HG03571 (cell line): ENCODE results near the gene SNRNP40.
"Not testable (repeated sequence)": the region's sequence is repeated elsewhere in the genome, so short reads cannot be mapped to it uniquely, and the experiment has no call there.

Experiments
- ATAC-seq: cut with Tn5 transposase; IDR thresholded peaks from one replicate; pipeline ENCODE4 v1.9.1; 2021; ENCODE audit not compliant: unreplicated experiment

The SNRNP40 gene

DNA sequence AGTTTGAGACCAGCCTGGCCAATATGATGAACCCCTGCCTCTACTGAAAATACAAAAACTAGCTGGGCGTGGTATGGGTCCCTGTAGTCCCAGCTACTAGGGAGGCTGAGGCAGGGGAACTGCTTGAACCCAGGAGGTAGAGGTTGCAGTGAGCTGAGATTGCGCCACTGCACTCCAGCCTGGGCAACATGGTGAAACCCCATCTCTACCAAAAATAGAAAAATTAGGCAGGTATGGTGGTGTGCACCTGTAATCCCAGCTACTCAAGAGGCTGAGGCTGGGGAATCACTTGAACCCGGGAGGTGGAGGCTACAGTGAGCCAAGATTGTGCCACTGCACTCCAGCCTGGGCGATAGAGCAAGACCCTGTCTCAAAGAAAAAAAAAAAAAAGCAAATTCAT lies 8.8 kb downstream of the SNRNP40 start:
- not testable (repeated sequence) for ATAC-seq

DNA sequence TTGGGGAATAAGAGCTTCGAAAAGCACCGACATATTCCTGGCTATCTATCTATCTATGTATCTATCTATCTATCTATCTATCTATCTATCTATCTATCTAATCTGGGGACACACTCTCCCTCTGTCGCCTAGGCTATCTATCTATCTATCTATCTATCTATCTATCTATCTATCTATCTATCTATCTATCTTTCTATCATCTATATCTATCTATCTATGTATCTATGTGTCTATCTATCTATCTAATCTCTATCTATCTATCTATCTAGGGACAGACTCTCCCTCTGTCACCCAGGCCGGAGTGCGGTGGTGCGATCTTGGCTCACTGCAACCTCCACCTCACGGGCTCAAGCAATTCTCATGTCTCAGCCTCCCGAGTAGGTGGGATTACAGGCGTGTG lies 14.2 kb downstream of the SNRNP40 start:
- not testable (repeated sequence) for ATAC-seq

DNA sequence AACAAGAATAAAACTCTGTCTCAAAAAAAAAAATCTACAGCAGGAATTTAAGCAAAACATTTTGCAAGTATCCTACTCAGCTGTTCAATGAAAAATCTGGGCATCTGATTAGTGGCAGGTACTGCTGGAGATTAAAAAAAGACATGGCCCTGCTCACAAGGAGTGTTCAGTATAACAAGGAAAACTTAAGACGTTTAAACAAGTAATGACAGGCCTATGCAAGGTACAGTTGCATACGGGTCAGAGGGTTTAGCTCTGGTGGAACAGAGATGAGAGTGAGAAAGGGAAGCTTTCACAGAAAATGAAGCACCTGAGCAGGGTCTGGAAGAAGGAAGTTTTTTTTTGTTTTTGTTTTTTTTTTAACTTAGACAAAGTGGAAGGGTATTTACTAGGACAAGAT lies 23.0 kb downstream of the SNRNP40 start:
- ATAC-seq = no peak

DNA sequence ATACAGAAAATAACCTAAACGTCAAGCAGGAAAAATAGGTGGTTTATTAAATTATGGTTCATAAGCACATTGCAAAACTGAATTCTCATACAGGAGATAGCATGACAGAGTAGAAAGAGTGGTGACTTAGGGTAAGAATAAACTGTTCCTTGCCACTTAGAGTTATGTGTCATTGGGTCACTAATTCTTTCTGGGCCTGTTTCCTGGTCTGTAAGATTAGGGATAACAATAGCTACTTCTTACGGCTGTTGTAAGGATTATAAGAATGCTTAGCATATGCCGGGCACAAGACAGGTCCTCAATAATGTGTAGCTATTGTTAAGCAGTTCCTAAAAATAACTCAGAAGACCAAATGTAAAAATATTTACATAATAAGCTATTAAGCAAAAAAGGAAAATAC lies 24.2 kb downstream of the SNRNP40 start:
- ATAC-seq = no peak

DNA sequence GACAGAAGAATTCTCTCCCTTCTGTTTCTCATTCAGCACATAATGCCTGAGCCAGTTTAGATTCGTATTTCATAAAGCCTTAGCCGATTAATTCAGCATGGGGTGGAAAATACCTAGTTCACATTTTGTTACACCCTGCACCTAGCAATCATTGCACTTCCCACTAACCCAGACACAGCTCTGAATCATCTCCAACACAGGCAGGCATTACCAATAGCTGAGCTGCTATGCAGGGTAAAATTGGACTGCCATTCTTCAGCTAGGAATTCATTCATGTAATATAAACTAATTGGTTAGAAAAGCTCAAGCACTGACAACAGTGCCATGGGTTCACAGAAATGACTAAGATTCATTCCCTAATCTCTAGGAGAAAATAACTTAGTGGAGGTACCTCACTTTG lies 30.0 kb downstream of the SNRNP40 start:
- no peak for ATAC-seq

DNA sequence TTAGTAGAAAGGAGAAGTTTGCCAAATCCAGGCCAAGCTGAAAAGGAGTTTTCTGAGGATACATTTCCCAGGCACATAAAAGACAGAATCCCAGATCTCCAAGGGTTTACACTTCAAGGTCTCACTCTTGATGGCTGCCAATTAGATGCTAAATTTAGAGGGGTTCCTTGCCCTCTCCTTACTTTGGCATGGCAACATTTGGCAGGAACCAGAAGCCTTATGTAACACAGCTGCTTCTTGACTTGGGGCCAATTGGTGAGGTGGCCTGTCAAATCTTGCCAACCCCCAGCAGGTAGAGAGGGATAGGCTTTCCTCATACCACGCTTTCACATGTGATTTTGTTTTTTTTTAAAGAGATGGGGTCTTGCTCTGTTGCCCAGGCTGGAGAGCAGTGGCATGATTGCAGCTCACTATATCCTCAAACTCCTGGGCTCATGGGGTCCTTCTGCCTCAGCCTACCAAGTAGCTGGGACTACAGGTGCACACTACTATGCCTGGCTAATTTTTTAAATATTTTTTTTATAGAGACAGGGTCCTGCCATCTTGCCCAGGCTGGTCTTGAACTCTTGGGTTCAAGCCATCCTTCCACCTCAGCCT lies 31.7 kb downstream of the SNRNP40 start:
- ATAC-seq = no peak

DNA sequence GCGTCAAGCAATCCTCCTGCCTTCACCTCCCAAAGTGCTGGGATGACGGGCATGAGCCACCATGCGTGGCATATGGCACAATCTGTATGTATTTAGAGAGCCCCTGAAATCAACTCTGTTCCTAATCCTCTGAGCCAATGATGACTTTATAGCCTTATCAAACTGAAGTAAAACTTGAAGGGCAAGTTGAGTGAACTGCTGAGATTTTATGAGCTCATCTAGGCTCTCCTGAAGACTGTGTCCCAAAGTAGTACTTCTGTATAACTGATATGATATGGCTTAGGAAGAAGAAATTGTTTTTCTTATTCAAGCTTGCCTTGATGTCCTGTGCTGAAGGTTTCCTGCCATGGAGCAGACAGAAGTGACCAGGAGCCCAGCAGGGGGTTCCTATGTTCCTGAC lies 33.2 kb downstream of the SNRNP40 start:
- no peak for ATAC-seq

DNA sequence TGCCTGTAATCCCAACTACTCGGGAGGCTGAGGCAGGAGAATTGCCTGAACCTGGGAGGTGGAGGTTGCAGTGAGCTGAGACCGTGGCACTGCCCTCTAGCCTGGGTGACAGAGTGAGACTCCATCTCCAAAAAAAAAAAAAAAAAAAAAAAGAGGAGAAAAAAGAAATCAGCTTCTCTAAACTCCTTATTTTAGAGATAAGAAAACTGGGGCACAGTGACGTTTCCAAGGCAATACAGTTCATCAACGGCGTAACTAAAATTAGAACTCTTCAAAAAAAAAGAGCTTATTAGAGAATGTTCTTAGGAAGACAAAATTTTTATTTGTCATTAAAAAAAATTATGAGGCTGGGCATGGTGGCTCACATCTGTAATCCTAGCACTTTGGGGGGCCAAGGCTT lies 34.2 kb downstream of the SNRNP40 start:
- not testable (repeated sequence) for ATAC-seq

DNA sequence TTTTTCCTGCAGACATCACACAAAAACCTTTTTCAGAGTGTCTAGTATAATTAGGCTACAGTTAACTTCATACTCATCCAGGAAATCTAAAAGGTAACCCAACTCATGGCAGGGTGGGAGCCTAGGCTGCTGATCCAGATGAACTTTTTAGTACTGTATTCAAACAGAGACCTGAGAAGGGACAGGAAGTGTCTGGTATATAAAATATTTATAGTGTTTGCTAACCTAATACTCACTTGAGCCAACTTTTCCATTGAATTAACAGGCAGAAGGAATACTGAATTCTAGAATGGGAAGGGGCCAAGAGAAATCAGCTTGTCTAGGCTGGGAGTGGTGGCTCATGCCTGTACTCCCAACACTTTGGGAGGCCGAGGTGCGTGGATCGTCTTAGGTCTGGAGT lies 34.7 kb downstream of the SNRNP40 start:
- no peak for ATAC-seq

DNA sequence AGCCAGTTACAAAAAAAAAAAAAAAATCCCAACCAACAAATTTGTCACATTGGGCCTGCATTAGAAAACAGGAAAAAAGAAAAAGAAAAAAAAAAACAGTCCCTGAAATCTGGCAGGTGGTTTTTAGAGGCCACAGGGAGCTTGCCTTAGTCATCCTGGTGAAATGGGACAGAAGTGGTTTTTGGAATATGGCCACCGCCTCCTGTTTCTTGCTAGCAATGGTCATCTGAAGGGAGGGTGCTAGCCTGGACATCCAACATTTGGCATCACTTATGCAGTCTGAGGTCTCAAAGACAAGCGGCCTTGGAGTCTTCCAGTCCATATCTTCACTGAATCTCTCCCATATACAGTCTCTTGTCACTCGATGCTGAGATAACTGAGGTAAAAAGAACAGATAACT lies 36.8 kb downstream of the SNRNP40 start:
- ATAC-seq = no peak

DNA sequence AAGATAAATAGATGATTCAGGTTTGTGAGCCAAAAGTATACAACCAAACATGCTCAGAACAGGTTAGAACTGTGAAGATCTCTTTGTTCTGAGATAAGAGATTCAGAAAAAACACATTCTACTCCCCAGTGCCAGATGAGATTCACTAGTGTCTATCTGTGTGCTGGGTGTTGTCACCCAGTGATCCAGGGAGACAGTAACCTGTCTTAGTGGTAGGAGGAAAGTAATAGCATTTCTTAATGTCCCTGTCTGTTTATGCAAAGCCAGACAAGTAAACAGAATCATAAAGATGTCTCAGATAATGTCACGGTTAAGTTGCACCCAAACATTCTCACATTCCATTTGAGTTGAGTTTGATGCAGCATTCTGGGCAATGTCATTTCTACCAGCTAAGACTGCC lies 38.0 kb downstream of the SNRNP40 start:
- ATAC-seq = no peak

DNA sequence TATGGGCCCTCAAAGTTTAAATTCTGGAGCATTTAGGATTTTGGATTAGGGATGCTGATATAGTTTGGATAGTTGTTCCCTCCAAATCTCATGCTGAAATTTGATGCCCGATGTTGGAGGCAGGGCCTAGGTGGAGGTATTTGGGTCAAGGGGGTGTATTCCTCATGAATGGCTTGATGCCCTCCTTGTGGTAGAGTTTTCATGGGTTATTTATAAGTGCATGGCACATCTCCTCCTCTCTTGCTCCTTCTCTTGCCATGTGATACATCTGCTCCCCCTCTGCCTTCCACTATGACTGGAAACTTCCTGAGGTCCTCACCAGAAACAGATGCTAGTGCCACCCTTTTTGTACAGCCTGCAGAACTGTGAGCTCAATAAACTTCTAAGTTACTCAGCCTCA lies 39.4 kb downstream of the SNRNP40 start:
- ATAC-seq = no peak

DNA sequence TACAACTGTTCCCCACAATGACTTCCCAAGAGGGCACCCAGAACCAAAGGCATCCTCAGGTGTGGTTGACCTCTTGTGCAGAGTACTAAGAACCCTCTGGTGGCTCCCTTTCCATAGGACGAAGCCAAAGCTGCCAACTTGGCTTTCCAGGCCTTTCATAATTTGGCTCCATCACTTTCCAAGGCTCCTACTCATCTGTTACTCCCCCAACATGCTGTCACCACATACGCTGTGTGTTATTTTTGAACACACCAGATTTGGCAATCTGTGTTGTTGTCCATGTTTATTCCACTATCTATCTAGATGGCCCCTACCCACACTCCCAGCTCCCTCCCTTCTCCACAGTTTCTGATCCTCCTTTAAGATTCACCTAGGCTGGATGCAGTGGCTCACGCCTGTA lies 46.7 kb downstream of the SNRNP40 start:
- no peak for ATAC-seq

DNA sequence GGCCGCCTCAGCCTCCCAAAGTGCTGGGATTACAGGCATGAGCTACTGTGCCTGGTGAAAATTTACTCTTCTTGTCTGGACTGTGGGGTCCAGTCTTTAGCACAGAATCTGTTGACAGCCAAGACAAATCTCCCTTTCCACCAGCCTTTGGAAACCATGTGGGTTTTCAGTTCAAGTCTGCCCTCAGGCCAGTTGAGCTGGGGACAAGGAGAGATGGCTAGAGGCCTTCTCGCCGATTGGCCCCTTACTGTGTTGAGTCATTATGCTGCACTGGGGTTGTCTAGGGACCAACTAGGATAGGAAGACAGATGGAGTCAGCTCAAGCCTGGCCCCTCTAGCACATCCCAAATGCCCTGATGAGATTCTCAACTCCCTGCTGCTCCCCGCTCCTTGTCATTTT lies 48.3 kb downstream of the SNRNP40 start:
- no peak for ATAC-seq

DNA sequence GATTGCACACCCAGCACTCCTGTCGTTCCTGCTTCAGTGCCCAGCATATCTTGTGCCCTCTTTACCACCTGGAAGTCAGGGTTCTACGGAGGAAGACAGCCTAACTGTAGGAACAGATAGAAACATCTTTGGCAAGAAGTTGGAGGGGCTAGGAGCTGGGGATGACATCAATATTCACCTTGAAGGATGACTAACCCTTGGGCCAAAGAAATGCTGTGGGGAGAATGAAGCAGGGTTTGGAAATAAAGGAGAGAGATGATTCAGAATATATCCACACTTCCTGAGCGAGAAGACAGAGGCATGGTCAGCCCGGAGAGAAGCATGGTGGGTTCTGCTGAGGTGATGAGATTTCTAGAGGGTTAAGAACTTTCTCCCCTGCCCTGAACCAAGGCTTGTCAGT lies 52.3 kb downstream of the SNRNP40 start:
- ATAC-seq = no peak

DNA sequence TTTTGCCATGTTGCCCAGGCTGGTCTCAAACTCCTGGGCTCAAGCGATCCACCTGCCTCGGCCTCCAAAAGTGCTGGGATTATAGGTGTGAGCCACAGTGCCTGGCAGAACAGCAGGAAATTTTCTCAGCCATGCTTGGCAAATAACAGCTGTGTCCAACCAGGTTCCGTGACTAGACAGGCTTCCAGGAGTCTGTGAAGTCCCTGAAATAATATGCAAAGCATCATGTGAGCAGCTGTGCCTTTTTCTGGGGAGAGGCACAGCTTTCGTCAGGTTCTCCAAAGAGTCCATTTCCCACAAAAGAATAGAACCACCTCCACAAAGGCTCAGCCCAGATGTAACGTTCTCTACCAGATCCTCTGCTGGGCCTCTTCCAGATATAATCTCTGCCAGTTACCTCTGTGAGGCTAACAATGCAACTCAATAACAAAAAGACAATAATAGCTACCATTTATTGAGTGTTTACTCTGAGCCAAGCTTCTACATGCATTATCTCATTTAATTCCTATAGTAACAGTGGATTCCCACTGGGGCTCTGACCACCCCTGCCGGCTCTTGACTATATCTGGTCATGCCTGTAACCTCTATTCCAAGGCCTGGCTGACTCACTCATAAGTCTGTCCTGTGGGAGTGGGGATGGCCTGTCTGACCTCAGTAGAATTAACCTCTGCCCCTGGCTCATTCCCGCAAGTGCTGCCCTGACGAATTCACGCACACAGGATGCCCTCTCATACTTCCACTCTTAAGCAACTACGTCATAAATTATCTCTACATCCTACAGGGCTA lies 52.9 kb downstream of the SNRNP40 start:
- ATAC-seq = no peak

DNA sequence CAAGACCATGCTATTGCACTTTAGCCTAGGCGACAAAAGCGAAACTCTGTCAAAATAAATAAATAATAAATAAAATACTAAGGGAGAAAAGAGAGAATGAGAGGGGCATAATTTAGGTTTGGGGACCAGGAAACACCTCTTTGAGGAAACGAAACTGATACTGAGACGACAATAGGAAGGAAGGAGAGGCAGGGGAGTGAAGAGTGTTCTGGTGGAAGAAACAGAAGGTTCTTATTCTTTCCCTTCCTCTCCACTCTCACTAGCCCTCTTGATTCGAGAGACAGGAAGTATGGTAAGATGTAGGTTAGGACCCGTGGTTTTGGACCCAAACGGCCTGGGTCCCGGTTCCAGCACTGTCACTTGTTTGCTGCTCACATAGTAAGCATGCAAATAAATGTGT lies 55.3 kb downstream of the SNRNP40 start:
- ATAC-seq = no peak

DNA sequence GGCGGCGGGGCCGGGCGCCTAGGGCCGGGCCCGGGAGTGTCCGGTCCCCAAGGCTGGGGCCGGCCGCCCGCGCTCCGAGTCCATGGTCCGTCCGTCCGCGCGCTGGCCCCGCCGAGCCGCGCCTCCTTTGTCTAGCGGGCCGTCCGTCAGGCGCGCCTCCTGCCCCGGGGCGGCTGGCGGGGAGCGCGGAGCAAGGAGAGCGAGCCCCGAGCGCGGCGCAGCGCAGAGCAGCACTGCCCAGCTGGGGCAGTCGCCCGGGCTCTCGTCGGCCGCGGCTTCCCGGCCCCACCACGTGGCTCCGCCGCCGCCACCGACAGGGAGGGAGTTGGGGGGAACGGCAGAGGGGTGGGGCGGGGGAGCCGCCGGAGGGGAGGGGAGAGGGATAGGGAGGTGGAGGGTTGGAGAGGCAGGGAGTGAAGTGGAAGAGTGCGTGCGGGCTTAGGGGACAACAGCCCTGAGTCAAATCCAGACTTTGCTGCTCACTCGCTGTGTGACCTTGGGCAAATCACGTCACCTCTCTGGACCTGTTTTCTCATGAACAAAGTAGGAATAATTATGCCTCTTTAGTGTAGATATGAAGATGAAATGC lies 56.8 kb downstream of the SNRNP40 start, which contains the start of gene NKAIN1:
NKAIN1 (minus strand) TSS at position 235 of the 589 bp plus-strand sequence. CDS start 340 bp downstream, outside the sequence.
- no peak for ATAC-seq

DNA sequence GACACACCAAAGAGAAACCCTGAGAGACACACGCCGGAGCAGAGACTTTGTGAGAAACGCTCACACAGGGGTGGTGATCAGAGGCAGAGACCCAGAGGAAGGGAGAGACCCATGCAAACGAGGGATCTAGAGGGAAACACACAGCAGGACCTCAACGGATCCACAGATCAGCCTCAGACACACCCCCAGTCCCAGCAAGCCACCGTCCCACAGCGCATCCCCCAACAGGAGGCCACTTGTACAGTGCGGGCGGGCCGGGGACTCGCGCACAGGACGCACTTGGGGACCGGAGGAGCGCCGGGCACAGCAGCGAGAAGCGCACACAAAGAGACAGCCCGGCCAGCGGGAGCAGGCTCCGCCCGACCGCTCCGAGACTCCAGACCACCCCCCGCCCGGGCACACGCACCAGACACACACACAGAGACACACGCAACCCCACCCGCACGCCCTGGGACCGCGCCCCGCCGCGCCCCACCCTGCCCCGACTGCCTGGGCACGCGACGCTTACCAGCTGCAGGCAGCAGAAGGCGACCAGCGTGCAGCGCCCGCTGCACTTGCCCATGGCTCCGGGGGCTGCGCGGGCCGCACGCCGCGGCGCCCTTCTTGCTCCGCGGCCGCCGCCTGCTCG lies 57.5 kb downstream of the SNRNP40 start:
- no peak for ATAC-seq

DNA sequence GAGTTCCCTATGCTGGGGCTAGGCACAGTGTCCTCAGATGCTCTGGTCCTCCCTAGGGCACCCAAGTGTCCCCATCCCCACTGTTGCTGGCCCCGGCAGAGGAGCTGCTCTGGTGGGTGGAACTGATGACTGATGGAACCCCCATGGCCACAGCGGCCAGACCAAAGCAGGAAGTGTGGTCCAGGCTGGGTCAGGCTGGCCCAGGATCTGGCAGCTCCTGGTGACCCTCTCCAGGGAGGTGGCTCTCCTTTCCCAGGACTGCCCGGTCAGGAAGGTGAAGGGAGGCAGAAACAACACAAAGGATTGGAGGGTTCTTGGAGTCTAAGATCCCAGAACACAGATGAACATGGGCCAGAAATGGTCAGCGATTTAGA lies 58.0 kb downstream of the SNRNP40 start:
- ATAC-seq = no peak

DNA sequence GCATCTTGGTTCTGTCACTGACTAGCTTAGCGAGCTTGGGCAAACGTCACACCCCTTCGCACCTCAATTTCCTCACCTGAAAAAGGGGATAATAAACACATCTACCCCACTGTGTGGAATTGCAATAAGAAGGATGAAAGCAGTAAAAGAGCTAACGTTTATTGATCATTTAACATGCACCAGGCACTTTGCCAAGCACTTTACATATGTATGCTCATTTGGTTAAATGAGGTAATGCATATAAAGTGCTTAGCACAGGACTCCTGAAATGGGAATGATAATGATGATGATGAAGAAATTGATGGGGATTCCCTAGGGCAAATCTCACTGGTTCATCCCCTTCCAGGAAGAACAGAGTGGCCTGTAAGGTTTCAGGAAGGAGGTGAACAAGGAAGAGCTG lies 61.7 kb downstream of the SNRNP40 start:
- no peak for ATAC-seq

DNA sequence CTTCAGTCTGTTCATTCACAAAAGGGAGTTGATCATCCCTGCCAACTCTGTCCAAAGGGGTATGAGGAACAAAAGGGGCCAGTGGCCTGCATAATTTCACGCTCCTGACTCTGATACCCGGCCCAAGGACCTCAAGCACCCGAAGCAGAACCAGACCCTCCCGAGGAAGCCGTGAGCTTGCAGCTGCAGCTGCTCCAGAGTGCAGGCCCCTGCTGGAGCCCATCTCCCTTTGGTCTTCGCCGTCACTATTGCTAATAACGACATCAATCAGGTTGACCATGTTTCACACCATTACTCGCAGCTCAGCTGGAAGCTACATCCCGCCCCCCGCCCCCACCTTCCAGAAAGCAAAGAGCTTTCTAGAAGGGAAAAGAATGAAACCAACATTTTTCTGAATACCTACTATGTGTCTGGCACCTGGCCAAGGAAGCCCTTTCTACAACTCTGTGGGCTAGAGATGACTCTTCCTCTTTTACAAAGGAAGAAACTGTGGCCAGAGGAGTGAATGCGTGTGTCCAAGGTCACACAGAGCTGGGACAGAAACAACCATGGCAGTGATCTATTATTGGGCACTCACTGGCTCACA lies 62.4 kb downstream of the SNRNP40 start:
- no peak for ATAC-seq
